HepG2 (cell line): ENCODE measurements around the gene IRF3. TPM values are rescaled to one million over a fixed set of nuclear protein-coding genes. Genes with fewer than 3 reads are reported as not detected.

Experiments
- DPF2 ChIP-seq: sonication (generic); formaldehyde crosslinking; IDR thresholded peaks from 2 replicates; pipeline ENCODE4 v1.4.0; 2020; ENCODE audit warnings: mild to moderate bottlenecking, low read depth, missing genetic modification reagents, borderline replicate concordance
- ELF1 ChIP-seq: sonication (generic); formaldehyde crosslinking; IDR thresholded peaks from 2 replicates; pipeline ENCODE4 v1.4.0; 2020; ENCODE audit warnings: missing genetic modification reagents
- EP300 ChIP-seq, 3 experiments: sonication (generic) in 1 of 3; formaldehyde crosslinking in 1 of 3; IDR thresholded peaks; 2 replicates each; pipeline versions ENCODE4 v1.5.1 to v1.6.1; 2011 to 2020; ENCODE audit warnings: low read depth in 2 of 3, low read length in 2 of 3, borderline replicate concordance in 1 of 3, improper control_type of control experiment in 1 of 3, mild to moderate bottlenecking in 1 of 3, missing genetic modification reagents in 1 of 3, moderate library complexity in 1 of 3
- JDP2 ChIP-seq: sonication (generic); formaldehyde crosslinking; IDR thresholded peaks from 2 replicates; pipeline ENCODE4 v1.8.1; 2022; ENCODE audit warnings: missing genetic modification reagents, borderline replicate concordance
- MXD4 ChIP-seq: IDR thresholded peaks from 2 replicates; pipeline ENCODE4 v1.6.1; 2016; ENCODE audit warnings: mild to moderate bottlenecking, missing biosample characterization, missing genetic modification reagents
- NRL ChIP-seq: sonication (generic); formaldehyde crosslinking; IDR thresholded peaks from 2 replicates; pipeline ENCODE4 v1.5.0; 2020; ENCODE audit warnings: missing genetic modification reagents, mild to moderate bottlenecking, moderate library complexity, borderline replicate concordance
- RCOR2 ChIP-seq: IDR thresholded peaks from 2 replicates; pipeline ENCODE4 v1.6.1; 2016; ENCODE audit warnings: missing biosample characterization, missing genetic modification reagents
- ZNF713 ChIP-seq: sonication (generic); formaldehyde crosslinking; IDR thresholded peaks from 2 replicates; pipeline ENCODE4 v1.4.0; 2020; ENCODE audit warnings: mild to moderate bottlenecking, missing genetic modification reagents
- polyA plus RNA-seq, 8 experiments: library from polyadenylated mRNA; depleted of rRNA in 3 of 8; stranded (reverse) in 7 of 8; unstranded in 1 of 8; fragments of >200 nt; fragmentation: Illumina TruSeq in 4 of 8; extraction: Trizol in 4 of 8; gene quantifications; 2 replicates each; pipeline versions ENCODE4 v1.2.1 to v1.2.3, GENCODE V29; 2011 to 2016; ENCODE audit warnings: low read depth in 4 of 8, missing spikeins in 1 of 8, mixed read lengths in 1 of 8; ENCODE audit not compliant: insufficient read depth in 1 of 8
- total RNA-seq, 5 experiments: library from RNA; depleted of rRNA; stranded (reverse); fragments of >200 nt; fragmentation: Illumina TruSeq; extraction: Trizol; gene quantifications; 2 replicates each; pipeline ENCODE4 v1.2.3, GENCODE V29; 2016; ENCODE audit warnings: low read depth in 1 of 5
- TF ChIP-seq, protein P1 (sequence below): sonication (generic); formaldehyde crosslinking; IDR thresholded peaks from 2 replicates; pipeline ENCODE4 v1.4.0; 2020; ENCODE audit warnings: mild to moderate bottlenecking, missing genetic modification reagents
- TF ChIP-seq, protein P2 (sequence below): sonication (generic); formaldehyde crosslinking; IDR thresholded peaks from 2 replicates; pipeline ENCODE4 v1.4.0; 2020; ENCODE audit warnings: mild to moderate bottlenecking, missing genetic modification reagents, borderline replicate concordance
- TF ChIP-seq, protein P3 (sequence below): sonication (generic); formaldehyde crosslinking; IDR thresholded peaks from 2 replicates; pipeline ENCODE4 v1.4.0; 2020; ENCODE audit warnings: mild to moderate bottlenecking, missing genetic modification reagents

Gene IRF3
- total and polyA plus RNA-seq, 2 of the 13 experiments (the other 11 are each of a cell fraction or from before 2014, with no cell fraction given), result 61.9 to 65.5 TPM

DNA sequence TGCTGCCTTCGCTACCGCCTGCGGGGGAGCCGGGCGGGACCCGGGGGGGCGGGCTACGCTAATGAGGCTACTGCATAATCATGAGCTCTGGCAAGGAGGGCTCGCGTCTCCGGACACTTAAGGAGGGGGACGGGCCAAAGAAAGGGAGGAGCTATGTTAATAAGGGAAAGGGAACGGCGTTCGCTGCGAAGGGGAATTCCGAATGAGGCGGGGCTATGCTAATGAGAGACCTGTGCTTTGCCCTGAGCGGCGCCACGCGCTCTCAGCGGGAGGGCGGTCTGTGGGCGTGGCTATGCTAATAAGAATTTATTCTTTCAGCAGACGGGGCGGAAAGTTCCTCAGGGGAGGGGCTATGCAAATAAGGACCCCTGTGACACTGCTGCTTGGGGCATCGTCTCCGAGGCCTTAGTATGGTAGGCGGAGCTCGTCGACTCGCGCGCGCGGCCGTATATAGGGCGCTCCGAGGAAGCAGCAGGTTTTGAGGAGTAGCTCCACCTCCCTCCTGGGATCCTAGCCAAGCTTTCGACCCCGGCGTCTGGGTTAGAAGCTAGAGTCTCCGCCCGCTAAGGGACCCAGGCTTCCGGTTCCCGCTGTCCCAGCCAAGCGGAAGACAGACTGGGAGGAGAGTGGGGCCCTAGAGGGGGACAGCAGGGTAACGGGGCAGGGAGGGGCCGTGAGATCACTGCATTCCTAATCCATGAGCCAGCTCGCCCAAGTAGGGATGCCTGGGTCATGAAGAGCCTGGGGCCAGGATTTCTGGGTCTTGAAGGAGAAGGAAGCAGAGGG lies 25.4 kb downstream of the IRF3 start, which contains the start of gene RRAS (continued):
- TF ChIP-seq, protein P1, sequence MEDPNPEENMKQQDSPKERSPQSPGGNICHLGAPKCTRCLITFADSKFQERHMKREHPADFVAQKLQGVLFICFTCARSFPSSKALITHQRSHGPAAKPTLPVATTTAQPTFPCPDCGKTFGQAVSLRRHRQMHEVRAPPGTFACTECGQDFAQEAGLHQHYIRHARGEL, result no peak
- TF ChIP-seq ZNF713 (CRISPR knock-in tag) (no peak), RCOR2 (CRISPR knock-in tag) (no peak), MXD4 (CRISPR knock-in tag) (peak; percentile 46; the same call in 1 of the 2 replicates), JDP2 (CRISPR knock-in tag) (no peak), DPF2 (CRISPR knock-in tag) (no peak), ELF1 (CRISPR knock-in tag) (peak; percentile 94), EP300 (IDR thresholded peaks at IDR 0.05; ENCODE audit: low read depth in 2 of 2, low read length in 2 of 2) (peak; percentile 37 to 60; a peak in 3 of 4 replicates), EP300 (CRISPR knock-in tag; IDR thresholded peaks at IDR 0.05; ENCODE audit: borderline replicate concordance) (peak; percentile 58), NRL (CRISPR knock-in tag) (no peak)
- TF ChIP-seq, protein P2, sequence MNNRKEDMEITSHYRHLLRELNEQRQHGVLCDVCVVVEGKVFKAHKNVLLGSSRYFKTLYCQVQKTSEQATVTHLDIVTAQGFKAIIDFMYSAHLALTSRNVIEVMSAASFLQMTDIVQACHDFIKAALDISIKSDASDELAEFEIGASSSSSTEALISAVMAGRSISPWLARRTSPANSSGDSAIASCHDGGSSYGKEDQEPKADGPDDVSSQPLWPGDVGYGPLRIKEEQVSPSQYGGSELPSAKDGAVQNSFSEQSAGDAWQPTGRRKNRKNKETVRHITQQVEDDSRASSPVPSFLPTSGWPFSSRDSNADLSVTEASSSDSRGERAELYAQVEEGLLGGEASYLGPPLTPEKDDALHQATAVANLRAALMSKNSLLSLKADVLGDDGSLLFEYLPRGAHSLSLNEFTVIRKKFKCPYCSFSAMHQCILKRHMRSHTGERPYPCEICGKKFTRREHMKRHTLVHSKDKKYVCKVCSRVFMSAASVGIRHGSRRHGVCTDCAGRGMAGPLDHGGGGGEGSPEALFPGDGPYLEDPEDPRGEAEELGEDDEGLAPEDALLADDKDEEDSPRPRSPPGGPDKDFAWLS (CRISPR knock-in tag), result no peak
- TF ChIP-seq, protein P3, sequence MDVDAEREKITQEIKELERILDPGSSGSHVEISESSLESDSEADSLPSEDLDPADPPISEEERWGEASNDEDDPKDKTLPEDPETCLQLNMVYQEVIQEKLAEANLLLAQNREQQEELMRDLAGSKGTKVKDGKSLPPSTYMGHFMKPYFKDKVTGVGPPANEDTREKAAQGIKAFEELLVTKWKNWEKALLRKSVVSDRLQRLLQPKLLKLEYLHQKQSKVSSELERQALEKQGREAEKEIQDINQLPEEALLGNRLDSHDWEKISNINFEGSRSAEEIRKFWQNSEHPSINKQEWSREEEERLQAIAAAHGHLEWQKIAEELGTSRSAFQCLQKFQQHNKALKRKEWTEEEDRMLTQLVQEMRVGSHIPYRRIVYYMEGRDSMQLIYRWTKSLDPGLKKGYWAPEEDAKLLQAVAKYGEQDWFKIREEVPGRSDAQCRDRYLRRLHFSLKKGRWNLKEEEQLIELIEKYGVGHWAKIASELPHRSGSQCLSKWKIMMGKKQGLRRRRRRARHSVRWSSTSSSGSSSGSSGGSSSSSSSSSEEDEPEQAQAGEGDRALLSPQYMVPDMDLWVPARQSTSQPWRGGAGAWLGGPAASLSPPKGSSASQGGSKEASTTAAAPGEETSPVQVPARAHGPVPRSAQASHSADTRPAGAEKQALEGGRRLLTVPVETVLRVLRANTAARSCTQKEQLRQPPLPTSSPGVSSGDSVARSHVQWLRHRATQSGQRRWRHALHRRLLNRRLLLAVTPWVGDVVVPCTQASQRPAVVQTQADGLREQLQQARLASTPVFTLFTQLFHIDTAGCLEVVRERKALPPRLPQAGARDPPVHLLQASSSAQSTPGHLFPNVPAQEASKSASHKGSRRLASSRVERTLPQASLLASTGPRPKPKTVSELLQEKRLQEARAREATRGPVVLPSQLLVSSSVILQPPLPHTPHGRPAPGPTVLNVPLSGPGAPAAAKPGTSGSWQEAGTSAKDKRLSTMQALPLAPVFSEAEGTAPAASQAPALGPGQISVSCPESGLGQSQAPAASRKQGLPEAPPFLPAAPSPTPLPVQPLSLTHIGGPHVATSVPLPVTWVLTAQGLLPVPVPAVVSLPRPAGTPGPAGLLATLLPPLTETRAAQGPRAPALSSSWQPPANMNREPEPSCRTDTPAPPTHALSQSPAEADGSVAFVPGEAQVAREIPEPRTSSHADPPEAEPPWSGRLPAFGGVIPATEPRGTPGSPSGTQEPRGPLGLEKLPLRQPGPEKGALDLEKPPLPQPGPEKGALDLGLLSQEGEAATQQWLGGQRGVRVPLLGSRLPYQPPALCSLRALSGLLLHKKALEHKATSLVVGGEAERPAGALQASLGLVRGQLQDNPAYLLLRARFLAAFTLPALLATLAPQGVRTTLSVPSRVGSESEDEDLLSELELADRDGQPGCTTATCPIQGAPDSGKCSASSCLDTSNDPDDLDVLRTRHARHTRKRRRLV (CRISPR knock-in tag), result peak; percentile 98
